K562 (cell line): ENCODE measurements around the gene ANO7. TPM values are rescaled to one million over a fixed set of nuclear protein-coding genes. Genes with fewer than 3 reads are reported as not detected.

ENCODE experiments used
- ATAC-seq: fragments of 200-7000 bp; cut with Tn5 transposase; 3 replicates; pipeline ENCODE4 v1.9.1; 2020; ENCODE audit warnings: moderate library complexity
- BruUV-seq: library from RNA; stranded (reverse); fragments of 400-500 nt; replicated peaks from 2 replicates; lab custom pipeline; 2021; lab: Mats Ljungman, UMichigan
- CTCF ChIA-PET: fragments of 300-600 bp; formaldehyde crosslinking; extraction: SDS; loops from one replicate; lab custom pipeline; 2021; ENCODE audit warnings: low intra/inter-chr PET ratio; lab: Yijun Ruan, JAX
- POLR2A ChIA-PET: fragments of 300-600, 350-650 bp; sonication (Branson Sonifier 250); formaldehyde crosslinking; extraction: SDS; loops from one replicate; lab custom pipeline; 2021; ENCODE audit warnings: antibody characterized with exemption, inconsistent platforms; lab: Yijun Ruan, JAX
- DNase-seq, 4 experiments: peaks; one replicate each; pipeline versions ENCODE4 v3.0.0 to v3.0.0-alpha.2; 2011 to 2018; ENCODE audit warnings: low spot score in 3 of 4, mixed read lengths in 3 of 4; ENCODE audit errors: extremely low read depth in 1 of 4
- FAIRE-seq: peaks from 2 replicates; lab custom pipeline; 2011; peaks lifted over from hg19 to GRCh38; lab: Jason Lieb, UNC
- H2AFZ ChIP-seq: 2 replicates; pipeline ENCODE4 v1.6.0; 2011; ENCODE audit warnings: low read depth, low read length, control low read depth, inconsistent platforms
- H3K27ac ChIP-seq: fragments of 200-600 bp; 3 replicates; pipeline ENCODE4 v1.8.0; 2011; ENCODE audit warnings: low read depth, mild to moderate bottlenecking, control low read depth, inconsistent platforms, low read length, moderate library complexity, mixed read lengths; ENCODE audit errors: extremely low read depth
- H3K27me3 ChIP-seq, 2 experiments: fragments of 300-600 bp in 1 of 2; 2 replicates in 1 of 2; 3 replicates in 1 of 2; pipeline versions ENCODE4 v1.6.0 to v1.8.0; 2011; ENCODE audit warnings: inconsistent platforms in 2 of 2, low read length in 2 of 2, mild to moderate bottlenecking in 1 of 2, mixed read lengths in 1 of 2, moderate library complexity in 1 of 2; ENCODE audit not compliant: control insufficient read depth in 2 of 2, insufficient read depth in 2 of 2
- H3K36me3 ChIP-seq: fragments of 300-600 bp; 3 replicates; pipeline ENCODE4 v1.8.0; 2011; ENCODE audit warnings: mild to moderate bottlenecking, low read length, inconsistent platforms; ENCODE audit not compliant: control insufficient read depth, insufficient read depth
- H3K4me1 ChIP-seq, 2 experiments: fragments of 200-600 bp in 1 of 2; replicated peaks in 1 of 2; 2 replicates in 1 of 2; 3 replicates in 1 of 2; pipeline versions ENCODE4 v1.5.1 to v1.8.0; 2011; ENCODE audit warnings: inconsistent platforms in 2 of 2, low read length in 2 of 2, mild to moderate bottlenecking in 1 of 2, mixed read lengths in 1 of 2, moderate library complexity in 1 of 2; ENCODE audit not compliant: control insufficient read depth in 2 of 2, insufficient read depth in 2 of 2
- H3K4me2 ChIP-seq: 2 replicates; pipeline ENCODE4 v1.6.1; 2011; ENCODE audit warnings: low read length, control low read depth, inconsistent platforms, mixed read lengths; ENCODE audit not compliant: insufficient read depth
- H3K4me3 ChIP-seq: fragments of 200-600 bp; sonication (generic), shearing (Covaris generic); 2 replicates; pipeline ENCODE4 v1.5.1; 2016; ENCODE audit warnings: control low read depth, inconsistent platforms
- H3K79me2 ChIP-seq: fragments of 200-600 bp; 3 replicates; pipeline ENCODE4 v1.8.0; 2011; ENCODE audit warnings: low read length, inconsistent platforms; ENCODE audit not compliant: control insufficient read depth, insufficient read depth
- H3K9ac ChIP-seq, 2 experiments: 2 replicates each; pipeline versions ENCODE4 v1.6.0 to v1.6.1; 2011; ENCODE audit warnings: low read depth in 2 of 2, low read length in 2 of 2, control low read depth in 1 of 2, inconsistent platforms in 1 of 2, mild to moderate bottlenecking in 1 of 2, mixed read lengths in 1 of 2; ENCODE audit not compliant: insufficient read depth in 1 of 2
- H3K9me1 ChIP-seq: one replicate; pipeline ENCODE4 v1.6.0; 2011; ENCODE audit warnings: inconsistent platforms, mild to moderate bottlenecking, low read length, moderate library complexity; ENCODE audit not compliant: control insufficient read depth, insufficient read depth
- H3K9me3 ChIP-seq: replicated peaks from 2 replicates; pipeline ENCODE4 v1.5.1; 2011; ENCODE audit warnings: low read depth, low read length, inconsistent platforms; ENCODE audit not compliant: control insufficient read depth, insufficient read depth
- H4K20me1 ChIP-seq: replicated peaks from 2 replicates; pipeline ENCODE4 v1.6.1; 2011; ENCODE audit warnings: low read length, inconsistent platforms, mixed read lengths; ENCODE audit not compliant: control insufficient read depth, insufficient read depth
- GTF2F1 ChIP-seq: IDR thresholded peaks from 2 replicates; pipeline ENCODE4 v1.6.1; 2011; ENCODE audit warnings: low read depth, low read length, improper control_type of control experiment
- HDAC2 ChIP-seq: fragments of 450-650 bp; IDR thresholded peaks from 2 replicates; pipeline ENCODE4 v1.6.1; 2016; ENCODE audit warnings: mild to moderate bottlenecking
- NCOR1 ChIP-seq: fragments of 450-650 bp; IDR thresholded peaks from 2 replicates; pipeline ENCODE4 v1.6.1; 2016; ENCODE audit warnings: mild to moderate bottlenecking, moderate library complexity
- NFE2L1 ChIP-seq: fragments of 450-650 bp; IDR thresholded peaks from 2 replicates; pipeline ENCODE4 v1.6.1; 2016; ENCODE audit warnings: missing genetic modification characterization, low read depth, mild to moderate bottlenecking, missing compliant biosample characterization, moderate library complexity, borderline replicate concordance
- PRPF4 ChIP-seq: fragments of 200-400 bp; formaldehyde crosslinking; IDR thresholded peaks from one replicate; pipeline ENCODE4 v1.6.1; 2017; ENCODE audit warnings: low read length, low read depth, mild to moderate bottlenecking; ENCODE audit not compliant: insufficient read depth, poor library complexity, severe bottlenecking
- RBM17 ChIP-seq: fragments of 200-400 bp; formaldehyde crosslinking; IDR thresholded peaks from 2 replicates; pipeline ENCODE4 v1.6.1; 2017; ENCODE audit warnings: low read depth, mild to moderate bottlenecking, low read length, borderline replicate concordance
- TCF7 ChIP-seq: sonication (generic); IDR thresholded peaks from 2 replicates; pipeline ENCODE4 v1.6.1; 2016; ENCODE audit warnings: antibody characterized with exemption, borderline replicate concordance
- ZNF134 ChIP-seq: fragments of 250-450 bp; sonication (Bioruptor Pico); conservative IDR thresholded peaks from 2 replicates; pipeline ENCODE4 v1.4.0; 2020
- ZNF384 ChIP-seq: IDR thresholded peaks from 2 replicates; pipeline ENCODE4 v1.6.1; 2012; ENCODE audit warnings: low read depth, low read length, improper control_type of control experiment
- WGBS: fragments of 100-300 bp; shearing (Covaris generic); methylation state at CpG from one replicate; pipeline ENCODE4 v1.1.6; 2016; ENCODE audit warnings: low coverage, mixed read lengths; ENCODE audit not compliant: insufficient coverage; ENCODE audit errors: missing lambda C conversion rate; 5-methylcytosine and 5-hydroxymethylcytosine counted together
- in situ Hi-C: fragments of 300-500 bp; cut with MboI; formaldehyde crosslinking; loops from 4 replicates; pipeline ENCODE4 v1.15.0; 2018; ENCODE audit warnings: inconsistent platforms, mixed read lengths
- intact Hi-C: fragments of 100-400 bp; cut with micrococcal nuclease; formaldehyde crosslinking; loops from 2 replicates; pipeline ENCODE4 v1.14.2; 2022
- polyA plus RNA-seq, 8 experiments: library from polyadenylated mRNA; depleted of rRNA in 4 of 8; stranded (reverse) in 5 of 8; unstranded in 3 of 8; fragments of >200 nt; fragmentation: Nextera tagmentation in 2 of 8; fragmentation: Illumina TruSeq in 1 of 8; extraction: Ambion mirVana in 2 of 8; extraction: Trizol in 1 of 8; gene quantifications; 2 replicates each; pipeline versions ENCODE4 v1.2.1 to v1.2.3, GENCODE V29; 2011 to 2014; ENCODE audit warnings: inconsistent platforms in 1 of 8, missing spikeins in 1 of 8
- total RNA-seq, 7 experiments: library from RNA; depleted of rRNA in 6 of 7; stranded (reverse); fragments of >200 nt in 6 of 7; fragmentation: Illumina TruSeq in 2 of 7; extraction: Trizol in 2 of 7; gene quantifications; 2 replicates each; pipeline versions ENCODE4 v1.2.1 to v1.2.3, GENCODE V29; 2011 to 2021; ENCODE audit warnings: low replicate concordance in 1 of 7
- TF ChIP-seq, protein P1 (sequence below), 2 experiments: fragments of 450-650 bp; IDR thresholded peaks; 2 replicates each; pipeline ENCODE4 v1.6.1; 2018; ENCODE audit warnings: mild to moderate bottlenecking in 2 of 2, low read depth in 1 of 2; ENCODE audit not compliant: partially characterized antibody in 2 of 2
- TF ChIP-seq, protein P2 (sequence below): fragments of 450-650 bp; IDR thresholded peaks from 2 replicates; pipeline ENCODE4 v1.6.1; 2016; ENCODE audit warnings: mild to moderate bottlenecking
- TF ChIP-seq, protein P3 (sequence below): fragments of 450-650 bp; formaldehyde crosslinking; IDR thresholded peaks from 2 replicates; pipeline ENCODE4 v1.4.0; 2020; ENCODE audit warnings: mild to moderate bottlenecking, moderate library complexity

ANO7 gene
- total and polyA plus RNA-seq, 9 of the 15 experiments (the other 6 are each of a cell fraction or from before 2014, with no cell fraction given) = 0.28 to 5.1 (median 1.1) TPM

- TF ChIP-seq NCOR1 (no peak), HDAC2 (no peak)
- TF ChIP-seq, protein P1, sequence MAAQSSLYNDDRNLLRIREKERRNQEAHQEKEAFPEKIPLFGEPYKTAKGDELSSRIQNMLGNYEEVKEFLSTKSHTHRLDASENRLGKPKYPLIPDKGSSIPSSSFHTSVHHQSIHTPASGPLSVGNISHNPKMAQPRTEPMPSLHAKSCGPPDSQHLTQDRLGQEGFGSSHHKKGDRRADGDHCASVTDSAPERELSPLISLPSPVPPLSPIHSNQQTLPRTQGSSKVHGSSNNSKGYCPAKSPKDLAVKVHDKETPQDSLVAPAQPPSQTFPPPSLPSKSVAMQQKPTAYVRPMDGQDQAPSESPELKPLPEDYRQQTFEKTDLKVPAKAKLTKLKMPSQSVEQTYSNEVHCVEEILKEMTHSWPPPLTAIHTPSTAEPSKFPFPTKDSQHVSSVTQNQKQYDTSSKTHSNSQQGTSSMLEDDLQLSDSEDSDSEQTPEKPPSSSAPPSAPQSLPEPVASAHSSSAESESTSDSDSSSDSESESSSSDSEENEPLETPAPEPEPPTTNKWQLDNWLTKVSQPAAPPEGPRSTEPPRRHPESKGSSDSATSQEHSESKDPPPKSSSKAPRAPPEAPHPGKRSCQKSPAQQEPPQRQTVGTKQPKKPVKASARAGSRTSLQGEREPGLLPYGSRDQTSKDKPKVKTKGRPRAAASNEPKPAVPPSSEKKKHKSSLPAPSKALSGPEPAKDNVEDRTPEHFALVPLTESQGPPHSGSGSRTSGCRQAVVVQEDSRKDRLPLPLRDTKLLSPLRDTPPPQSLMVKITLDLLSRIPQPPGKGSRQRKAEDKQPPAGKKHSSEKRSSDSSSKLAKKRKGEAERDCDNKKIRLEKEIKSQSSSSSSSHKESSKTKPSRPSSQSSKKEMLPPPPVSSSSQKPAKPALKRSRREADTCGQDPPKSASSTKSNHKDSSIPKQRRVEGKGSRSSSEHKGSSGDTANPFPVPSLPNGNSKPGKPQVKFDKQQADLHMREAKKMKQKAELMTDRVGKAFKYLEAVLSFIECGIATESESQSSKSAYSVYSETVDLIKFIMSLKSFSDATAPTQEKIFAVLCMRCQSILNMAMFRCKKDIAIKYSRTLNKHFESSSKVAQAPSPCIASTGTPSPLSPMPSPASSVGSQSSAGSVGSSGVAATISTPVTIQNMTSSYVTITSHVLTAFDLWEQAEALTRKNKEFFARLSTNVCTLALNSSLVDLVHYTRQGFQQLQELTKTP (IDR thresholded peaks at IDR 0.05; ENCODE audit: low read depth in 1 of 2, partially characterized antibody in 2 of 2) = no peak
Observed at GRCh38 chr2:241151934-241152660, 36.4 kb upstream of the ANO7 start (continued).

DNA sequence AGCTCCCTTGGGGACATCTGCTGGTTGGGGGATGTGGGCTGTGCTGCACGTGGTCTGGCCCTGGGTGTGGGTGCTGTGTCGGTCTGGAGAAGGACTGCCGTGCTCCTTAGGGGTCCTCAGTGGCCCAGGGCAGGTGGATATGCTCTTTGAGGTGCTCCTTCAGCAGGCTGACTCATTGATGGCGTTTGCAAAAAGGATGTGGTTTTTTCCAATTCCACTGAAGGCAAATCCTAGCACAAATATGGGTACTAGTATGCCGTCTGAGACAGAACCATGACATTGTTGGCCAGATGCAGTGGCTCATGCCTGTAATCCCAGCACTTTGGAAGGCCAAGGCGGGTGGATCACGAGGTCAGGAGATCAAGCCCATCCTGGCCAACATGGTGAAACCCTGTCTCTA is 34.9 kb upstream of the ANO7 start:
- FAIRE-seq (no peak), ATAC-seq (no peak), DNase-seq (no peak)
- Histone ChIP-seq H3K4me1 (peaks cover 8 to 25% of the 10 kb centered on the region in 2 experiments; a peak in 4 of 5 replicates), H2AFZ (no peak overlapping the region), H3K79me2 (peaks cover 17% of the 10 kb centered on the region), H3K9me1 (no peaks in the 10 kb centered on the region), H3K9ac (no peak overlapping the region), H3K36me3 (peaks cover 30% of the 10 kb centered on the region; the same call in 2 of the 3 replicates), H3K4me3 (no peak overlapping the region), H3K27ac (no peak overlapping the region), H3K27me3 (no peaks in the 10 kb centered on the region), H3K4me2 (no peak overlapping the region), H4K20me1 (peaks cover 5% of the 10 kb centered on the region; the same call in 1 of the 2 replicates), H3K9me3 (no peaks in the 10 kb centered on the region)
- POLR2A ChIA-PET = no interaction called here
- 88% methylated on average over 7 of the region's 7 CpGs for WGBS
- intact Hi-C loops (no loop called here), in situ Hi-C loops (no loop called here)
- CTCF ChIA-PET = no interaction called here
- BruUV-seq = no TSS peak
- no peak for TF ChIP-seq NFE2L1 (tag)
- TF ChIP-seq RBM17 = no peak
- TF ChIP-seq, protein P2, sequence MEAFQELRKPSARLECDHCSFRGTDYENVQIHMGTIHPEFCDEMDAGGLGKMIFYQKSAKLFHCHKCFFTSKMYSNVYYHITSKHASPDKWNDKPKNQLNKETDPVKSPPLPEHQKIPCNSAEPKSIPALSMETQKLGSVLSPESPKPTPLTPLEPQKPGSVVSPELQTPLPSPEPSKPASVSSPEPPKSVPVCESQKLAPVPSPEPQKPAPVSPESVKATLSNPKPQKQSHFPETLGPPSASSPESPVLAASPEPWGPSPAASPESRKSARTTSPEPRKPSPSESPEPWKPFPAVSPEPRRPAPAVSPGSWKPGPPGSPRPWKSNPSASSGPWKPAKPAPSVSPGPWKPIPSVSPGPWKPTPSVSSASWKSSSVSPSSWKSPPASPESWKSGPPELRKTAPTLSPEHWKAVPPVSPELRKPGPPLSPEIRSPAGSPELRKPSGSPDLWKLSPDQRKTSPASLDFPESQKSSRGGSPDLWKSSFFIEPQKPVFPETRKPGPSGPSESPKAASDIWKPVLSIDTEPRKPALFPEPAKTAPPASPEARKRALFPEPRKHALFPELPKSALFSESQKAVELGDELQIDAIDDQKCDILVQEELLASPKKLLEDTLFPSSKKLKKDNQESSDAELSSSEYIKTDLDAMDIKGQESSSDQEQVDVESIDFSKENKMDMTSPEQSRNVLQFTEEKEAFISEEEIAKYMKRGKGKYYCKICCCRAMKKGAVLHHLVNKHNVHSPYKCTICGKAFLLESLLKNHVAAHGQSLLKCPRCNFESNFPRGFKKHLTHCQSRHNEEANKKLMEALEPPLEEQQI = no peak
- no peak for TF ChIP-seq ZNF134 (CRISPR knock-in tag)
- no peak for TF ChIP-seq TCF7
- TF ChIP-seq PRPF4 = no peak
- TF ChIP-seq, protein P3, sequence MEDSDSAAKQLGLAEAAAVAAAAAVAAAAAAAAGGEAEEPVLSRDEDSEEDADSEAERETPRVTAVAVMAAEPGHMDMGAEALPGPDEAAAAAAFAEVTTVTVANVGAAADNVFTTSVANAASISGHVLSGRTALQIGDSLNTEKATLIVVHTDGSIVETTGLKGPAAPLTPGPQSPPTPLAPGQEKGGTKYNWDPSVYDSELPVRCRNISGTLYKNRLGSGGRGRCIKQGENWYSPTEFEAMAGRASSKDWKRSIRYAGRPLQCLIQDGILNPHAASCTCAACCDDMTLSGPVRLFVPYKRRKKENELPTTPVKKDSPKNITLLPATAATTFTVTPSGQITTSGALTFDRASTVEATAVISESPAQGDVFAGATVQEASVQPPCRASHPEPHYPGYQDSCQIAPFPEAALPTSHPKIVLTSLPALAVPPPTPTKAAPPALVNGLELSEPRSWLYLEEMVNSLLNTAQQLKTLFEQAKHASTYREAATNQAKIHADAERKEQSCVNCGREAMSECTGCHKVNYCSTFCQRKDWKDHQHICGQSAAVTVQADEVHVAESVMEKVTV = no peak
- no peak for TF ChIP-seq ZNF384
- no peak for TF ChIP-seq GTF2F1
